CD4-positive, CD25-positive, alpha-beta regulatory T cell (primary cell): Measurements from ENCODE around the gene IGSF3. TPM values are rescaled to one million over a fixed set of nuclear protein-coding genes. Genes with fewer than 3 reads are reported as not detected.
A peak's percentile ranks its signal among the peaks of the same experiment; 100 is the strongest.

ENCODE experiments used
- ATAC-seq, 2 donors: fragments of 150-1000 bp; cut with Tn5 transposase; one replicate each; pipeline ENCODE4 v1.10.0; 2021; ENCODE audit warnings: low read depth in 2 of 2, moderate number of reproducible peaks in 2 of 2, moderate library complexity in 1 of 2
- DNase-seq, 3 donors: peaks; one replicate each; pipeline versions ENCODE4 v3.0.0 to v3.0.0-alpha.2; 2012 to 2022; ENCODE audit warnings: mixed read lengths in 1 of 3
- H3K27ac ChIP-seq: one replicate; pipeline ENCODE4 v1.7.0; 2013; ENCODE audit warnings: mild to moderate bottlenecking, low read length; ENCODE audit not compliant: insufficient read depth, poor library complexity, severe bottlenecking
- H3K27me3 ChIP-seq: one replicate; pipeline ENCODE4 v1.7.0; 2013; ENCODE audit warnings: low read length; ENCODE audit not compliant: control insufficient read depth, insufficient read depth
- H3K36me3 ChIP-seq: one replicate; pipeline ENCODE4 v1.7.0; 2013; ENCODE audit warnings: mild to moderate bottlenecking, low read length, moderate library complexity; ENCODE audit not compliant: control insufficient read depth, insufficient read depth
- H3K4me1 ChIP-seq: 2 replicates; pipeline ENCODE4 v1.7.0; 2013; ENCODE audit warnings: mild to moderate bottlenecking, low read length; ENCODE audit not compliant: insufficient read depth, control insufficient read depth, poor library complexity, severe bottlenecking
- H3K4me3 ChIP-seq: one replicate; pipeline ENCODE4 v1.7.0; 2013; ENCODE audit warnings: low read depth, mild to moderate bottlenecking, low read length, moderate library complexity
- H3K9me3 ChIP-seq, 2 experiments: 1 replicate in 1 of 2; 2 replicates in 1 of 2; pipeline ENCODE4 v1.7.0; 2013; ENCODE audit warnings: low read length in 2 of 2, mild to moderate bottlenecking in 1 of 2, moderate library complexity in 1 of 2; ENCODE audit not compliant: control insufficient read depth in 2 of 2
- H3K27ac Mint-ChIP-seq, 3 donors: one replicate each; pipeline ENCODE4 v1.8.0; 2020 to 2022; ENCODE audit warnings: mild to moderate bottlenecking in 3 of 3, mixed read lengths in 3 of 3, moderate library complexity in 2 of 3
- H3K27me3 Mint-ChIP-seq: one replicate; pipeline ENCODE4 v1.8.0; 2022; ENCODE audit warnings: mild to moderate bottlenecking, mixed read lengths
- H3K36me3 Mint-ChIP-seq: one replicate; pipeline ENCODE4 v1.8.0; 2020; ENCODE audit warnings: mixed read lengths
- H3K4me1 Mint-ChIP-seq, 4 donors: one replicate each; pipeline ENCODE4 v1.8.0; 2020 to 2022; ENCODE audit warnings: mixed read lengths in 4 of 4, mild to moderate bottlenecking in 1 of 4
- H3K4me3 Mint-ChIP-seq, 4 donors: one replicate each; pipeline ENCODE4 v1.8.0; 2020 to 2022; ENCODE audit warnings: mild to moderate bottlenecking in 4 of 4, mixed read lengths in 4 of 4, moderate library complexity in 3 of 4
- H3K9me3 Mint-ChIP-seq, 7 donors: one replicate each; pipeline ENCODE4 v1.8.0; 2020 to 2022; ENCODE audit warnings: mixed read lengths in 7 of 7, mild to moderate bottlenecking in 3 of 7, moderate library complexity in 2 of 7
- polyA plus RNA-seq, 4 donors: library from polyadenylated mRNA; unstranded; fragments of 300-500 nt; fragmentation: Illumina TruSeq; gene quantifications; one replicate each; pipeline ENCODE4 v1.2.3, GENCODE V29; 2021
- total RNA-seq: library from RNA; stranded (reverse); gene quantifications from one replicate; pipeline ENCODE4 v1.2.3, GENCODE V29; 2022

IGSF3 gene
- total and polyA plus RNA-seq, 5 donors from 2014 or later: 0.03 to 0.42 (median 0.21) TPM; not detected in 1

DNA sequence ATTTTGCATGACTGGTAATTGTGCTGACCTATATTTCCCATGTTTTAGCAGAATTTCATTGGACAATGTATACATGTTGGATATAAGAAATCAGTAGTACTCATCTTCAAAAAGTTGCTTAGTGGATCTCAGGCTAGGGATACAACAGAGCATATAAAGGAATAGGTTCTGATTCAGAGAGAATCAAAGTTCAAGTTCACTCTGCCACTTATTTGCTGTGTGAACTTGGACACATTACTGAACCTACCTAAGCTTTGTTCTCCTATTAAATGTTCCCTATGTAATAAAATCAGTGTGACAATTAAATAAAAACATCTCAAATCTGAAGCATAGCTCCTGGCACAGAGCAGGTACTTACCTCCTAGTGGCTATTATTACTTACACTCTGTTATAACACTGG, 106.0 kb downstream of the IGSF3 start:
- H3K9me3 ChIP-seq: peaks cover 0 to 8% of the 10 kb centered on the region in 2 experiments
- Mint-ChIP-seq H3K4me1 (peaks cover 33 to 82% (median 69%) of the 10 kb centered on the region in 4 donors), H3K9me3 (peaks cover 0 to 11% (median 2%) of the 10 kb centered on the region in 7 donors), H3K4me3 (peak overlapping the region in 3 of 4 donors; percentile 16 to 57 (median 29)), H3K27ac (peak overlapping the region in 1 of 3 donors; percentile 29), H3K36me3 (peaks cover 20% of the 10 kb centered on the region), H3K27me3 (no peaks in the 10 kb centered on the region)
- DNase-seq (no peak), ATAC-seq (no peak)
- peaks cover 4% of the 10 kb centered on the region for H3K36me3 ChIP-seq
- peaks cover 52% of the 10 kb centered on the region for H3K4me1 ChIP-seq
- H3K4me3 ChIP-seq: peak overlapping the region; percentile 75
- H3K27me3 ChIP-seq: no peaks in the 10 kb centered on the region
- peak overlapping the region; percentile 80 for H3K27ac ChIP-seq

DNA sequence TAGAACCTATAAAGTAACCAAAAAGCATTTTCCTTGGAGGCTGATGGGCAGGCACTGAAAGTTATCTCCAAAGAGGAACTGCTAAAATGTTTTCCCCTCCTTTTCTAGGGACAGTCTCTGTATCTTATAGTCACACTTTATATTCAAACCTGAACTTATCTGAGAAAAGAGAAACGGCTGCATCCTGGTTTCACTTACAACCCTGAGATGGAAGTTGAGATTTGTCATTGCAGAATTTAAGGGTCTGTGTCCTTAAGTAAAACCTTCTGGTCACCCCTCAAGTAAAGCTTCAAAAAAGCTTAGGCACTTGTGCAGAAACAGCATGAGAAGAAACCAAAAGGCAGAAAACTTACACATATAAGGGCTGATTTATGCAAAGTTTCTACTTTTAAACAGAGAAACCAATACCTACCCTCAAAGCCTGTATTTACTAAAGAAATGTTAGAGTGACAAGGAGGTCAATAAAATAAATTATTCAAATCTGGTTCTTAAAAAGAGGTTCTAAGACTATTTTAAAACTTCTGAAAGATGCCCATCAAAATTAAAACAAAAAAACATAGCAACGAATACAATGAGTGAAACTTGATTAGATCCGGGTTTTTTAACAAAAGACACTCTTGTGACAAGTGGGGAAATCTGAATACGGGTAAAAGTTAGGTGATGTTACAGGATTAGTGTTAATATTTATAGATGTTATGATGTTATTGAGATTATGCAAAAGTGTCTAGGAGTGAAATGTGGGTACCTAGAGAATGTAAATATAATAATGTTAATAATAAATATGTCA, 106.6 kb downstream of the IGSF3 start:
- H3K4me1 ChIP-seq: peaks cover 55% of the 10 kb centered on the region
- peak overlapping the region; percentile 75 for H3K4me3 ChIP-seq
- peaks cover 4% of the 10 kb centered on the region for H3K36me3 ChIP-seq
- Mint-ChIP-seq H3K27me3 (no peaks in the 10 kb centered on the region), H3K4me1 (peaks cover 30 to 81% (median 67%) of the 10 kb centered on the region in 4 donors), H3K36me3 (peaks cover 23% of the 10 kb centered on the region), H3K9me3 (peaks cover 0 to 11% (median 2%) of the 10 kb centered on the region in 7 donors), H3K27ac (peak overlapping the region; percentile 18 to 75 (median 58)), H3K4me3 (peak overlapping the region; percentile 29 to 94 (median 62))
- H3K27me3 ChIP-seq: no peaks in the 10 kb centered on the region
- H3K27ac ChIP-seq: peak overlapping the region; percentile 80
- peaks cover 0 to 8% of the 10 kb centered on the region in 2 experiments for H3K9me3 ChIP-seq
- DNase-seq (peak in 1 of 3 donors; percentile 36), ATAC-seq (no peak)

DNA sequence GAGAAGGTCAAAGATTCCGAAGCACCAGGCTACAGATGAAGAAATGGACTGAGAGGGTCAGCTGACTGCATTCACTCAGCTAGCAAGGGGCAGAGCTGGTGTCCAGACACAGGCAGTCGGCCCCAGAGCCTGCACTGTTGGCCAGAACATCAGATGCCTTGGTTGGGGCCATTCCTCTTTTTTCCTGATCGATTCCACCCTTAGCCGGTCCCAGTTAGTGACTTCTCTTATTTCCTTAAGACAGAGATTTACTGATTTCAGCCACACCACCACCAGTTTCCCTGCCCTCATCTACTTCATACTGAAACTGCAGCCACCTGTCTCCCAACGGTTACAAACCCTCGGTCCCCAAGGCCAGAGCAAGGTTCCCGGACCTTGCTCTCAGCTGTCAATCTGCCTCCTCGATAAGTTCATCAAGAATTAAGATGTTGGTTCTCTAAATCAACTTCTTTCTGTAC, 108.2 kb downstream of the IGSF3 start:
- H3K36me3 ChIP-seq: peaks cover 4% of the 10 kb centered on the region
- no peak for ATAC-seq
- H3K4me3 Mint-ChIP-seq: peak overlapping the region; percentile 68 to 82 (median 75)
- H3K27me3 Mint-ChIP-seq: no peaks in the 10 kb centered on the region
- H3K27ac Mint-ChIP-seq: peak overlapping the region; percentile 84 to 96 (median 91)
- peak overlapping the region; percentile 80 for H3K27ac ChIP-seq
- peaks cover 29 to 82% (median 66%) of the 10 kb centered on the region in 4 donors for H3K4me1 Mint-ChIP-seq
- H3K36me3 Mint-ChIP-seq: peaks cover 15% of the 10 kb centered on the region
- H3K9me3 Mint-ChIP-seq: peaks cover 0 to 10% (median 2%) of the 10 kb centered on the region in 7 donors
- peaks cover 0 to 8% of the 10 kb centered on the region in 2 experiments for H3K9me3 ChIP-seq
- no peak for DNase-seq
- peak overlapping the region; percentile 75 for H3K4me3 ChIP-seq
- no peaks in the 10 kb centered on the region for H3K27me3 ChIP-seq
- H3K4me1 ChIP-seq: peaks cover 65% of the 10 kb centered on the region

DNA sequence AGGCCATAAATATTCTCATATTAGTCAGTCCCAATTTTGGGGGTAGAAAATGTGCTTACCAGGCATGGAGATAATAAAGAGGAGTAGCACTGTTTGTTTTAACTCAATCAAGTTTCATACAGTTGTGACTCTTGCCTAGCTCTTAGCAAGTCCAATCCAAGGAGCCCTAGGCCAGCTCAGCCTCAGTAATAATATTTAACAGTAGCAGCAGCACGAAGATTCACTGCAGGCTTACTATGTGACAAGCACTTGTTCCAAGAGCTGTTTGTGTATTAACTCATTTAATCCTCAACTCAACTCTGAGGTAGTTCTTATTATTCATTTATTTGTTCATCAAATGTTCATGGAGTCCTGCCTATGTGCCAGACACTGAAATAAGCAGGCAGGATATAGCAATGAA, 109.0 kb downstream of the IGSF3 start:
- H3K27ac Mint-ChIP-seq: peak overlapping the region; percentile 76 to 91 (median 84)
- peaks cover 12% of the 10 kb centered on the region for H3K36me3 Mint-ChIP-seq
- no peaks in the 10 kb centered on the region for H3K27me3 Mint-ChIP-seq
- H3K9me3 Mint-ChIP-seq: peaks cover 0 to 3% (median 1%) of the 10 kb centered on the region in 7 donors
- Histone ChIP-seq H3K27me3 (no peaks in the 10 kb centered on the region), H3K4me1 (peaks cover 68% of the 10 kb centered on the region), H3K4me3 (peak overlapping the region; percentile 75), H3K36me3 (peaks cover 2% of the 10 kb centered on the region), H3K27ac (peak overlapping the region; percentile 80), H3K9me3 (peaks cover 0 to 3% of the 10 kb centered on the region in 2 experiments)
- no peak for ATAC-seq
- DNase-seq: no peak
- peaks cover 32 to 80% (median 66%) of the 10 kb centered on the region in 4 donors for H3K4me1 Mint-ChIP-seq
- H3K4me3 Mint-ChIP-seq: peak overlapping the region; percentile 68 to 82 (median 75)

DNA sequence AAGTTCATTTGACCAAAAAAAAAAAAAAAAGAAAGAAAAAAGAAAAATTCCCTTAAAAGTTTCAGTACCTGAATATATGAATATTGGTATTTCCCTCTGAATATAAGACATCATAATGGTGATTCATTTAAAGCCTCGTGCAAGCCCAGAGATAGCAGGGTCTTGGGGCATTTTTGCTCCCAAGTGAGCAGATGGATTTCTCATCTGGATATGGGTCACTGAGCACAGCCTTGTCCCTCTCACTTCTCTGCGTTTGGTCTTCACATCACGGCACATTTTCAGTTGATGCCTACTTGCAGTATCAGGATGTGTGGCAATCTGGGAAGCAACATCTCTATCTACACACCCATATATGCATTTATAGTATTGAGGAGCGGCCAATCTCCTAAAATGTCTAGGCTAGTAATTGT, 109.4 kb downstream of the IGSF3 start:
- Mint-ChIP-seq H3K27me3 (no peaks in the 10 kb centered on the region), H3K9me3 (peaks cover 0 to 3% (median 1%) of the 10 kb centered on the region in 7 donors), H3K27ac (peak overlapping the region; percentile 76 to 88 (median 84)), H3K4me1 (peaks cover 36 to 85% (median 70%) of the 10 kb centered on the region in 4 donors), H3K4me3 (peak overlapping the region in 3 of 4 donors; percentile 47 to 72 (median 62)), H3K36me3 (peaks cover 17% of the 10 kb centered on the region)
- no peaks in the 10 kb centered on the region for H3K27me3 ChIP-seq
- DNase-seq: no peak
- H3K9me3 ChIP-seq: no peaks in the 10 kb centered on the region
- H3K4me3 ChIP-seq: peak overlapping the region; percentile 75
- H3K4me1 ChIP-seq: peaks cover 72% of the 10 kb centered on the region
- peak overlapping the region; percentile 80 for H3K27ac ChIP-seq
- H3K36me3 ChIP-seq: no peaks in the 10 kb centered on the region
- no peak for ATAC-seq

DNA sequence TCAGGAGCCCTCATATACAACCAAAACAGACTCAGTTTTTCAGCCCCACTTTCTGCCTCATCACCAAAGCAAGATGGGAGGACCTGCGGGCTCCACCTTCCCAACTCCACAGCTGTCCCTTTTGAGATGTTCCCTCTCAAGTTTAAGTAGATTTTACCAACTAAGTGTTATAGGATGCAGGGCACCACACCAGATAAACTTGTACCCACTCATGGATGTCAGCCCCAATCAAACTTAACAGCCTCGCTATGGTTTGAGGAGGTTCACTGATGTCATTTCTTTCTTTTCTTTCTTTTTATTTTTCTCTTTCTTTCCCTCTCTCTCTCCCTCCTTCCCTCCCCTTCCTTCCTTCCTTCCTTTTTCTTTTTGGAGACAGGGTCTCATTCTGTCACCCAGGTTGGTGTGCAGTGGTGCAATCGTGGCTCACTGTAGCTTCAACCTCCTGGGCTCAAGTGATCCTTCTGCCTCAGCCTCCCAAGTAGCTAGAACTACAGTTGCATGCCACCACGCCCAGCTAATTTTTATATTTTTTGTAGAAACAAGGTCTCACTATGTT, 110.1 kb downstream of the IGSF3 start:
- peak overlapping the region; percentile 84 to 90 (median 88) for H3K27ac Mint-ChIP-seq
- no peaks in the 10 kb centered on the region for H3K27me3 Mint-ChIP-seq
- Histone ChIP-seq H3K36me3 (no peaks in the 10 kb centered on the region), H3K4me3 (peak overlapping the region; percentile 75), H3K9me3 (no peaks in the 10 kb centered on the region), H3K27me3 (no peaks in the 10 kb centered on the region), H3K4me1 (peaks cover 75% of the 10 kb centered on the region), H3K27ac (peak overlapping the region; percentile 80)
- peaks cover 12% of the 10 kb centered on the region for H3K36me3 Mint-ChIP-seq
- H3K4me1 Mint-ChIP-seq: peaks cover 37 to 80% (median 67%) of the 10 kb centered on the region in 4 donors
- DNase-seq: no peak
- H3K4me3 Mint-ChIP-seq: peak overlapping the region; percentile 42 to 72 (median 62)
- no peak for ATAC-seq
- H3K9me3 Mint-ChIP-seq: peaks cover 0 to 1% (median under 1%) of the 10 kb centered on the region in 7 donors

DNA sequence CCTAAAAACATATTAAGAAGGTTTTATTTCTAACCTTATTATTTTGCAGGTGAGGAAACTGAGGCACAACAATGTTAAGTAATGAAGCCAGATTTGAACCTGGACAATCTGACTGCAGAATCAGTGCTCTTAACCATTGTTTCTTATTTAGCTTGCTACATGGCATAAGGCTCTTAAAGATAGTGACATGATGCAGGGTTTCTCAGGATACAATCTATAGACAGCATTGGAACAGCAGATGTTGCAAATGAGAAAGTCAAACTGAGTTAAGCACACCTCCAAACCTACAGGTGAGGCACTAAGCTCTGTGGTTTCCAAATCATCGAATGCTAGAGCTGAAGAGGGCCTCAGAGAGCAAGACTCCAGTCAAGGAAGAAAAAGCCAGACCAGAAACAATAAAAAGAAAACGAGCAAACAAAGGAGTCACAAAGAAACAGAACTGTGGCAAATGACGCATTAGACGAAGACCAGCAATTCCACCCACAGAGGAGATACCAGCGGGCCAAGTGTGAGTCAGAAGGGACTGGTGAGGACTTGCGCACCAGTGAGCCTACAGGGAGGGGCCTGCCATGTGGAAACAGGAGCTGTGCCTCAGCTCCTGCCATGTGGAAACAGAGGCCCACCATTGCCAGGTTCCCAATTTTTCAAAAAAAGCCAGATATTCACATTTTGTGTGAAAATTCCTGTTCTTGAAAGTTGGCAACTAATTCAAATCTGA, 111.1 kb downstream of the IGSF3 start:
- Mint-ChIP-seq H3K36me3 (peaks cover 10% of the 10 kb centered on the region), H3K27ac (peak overlapping the region; percentile 84 to 97 (median 88)), H3K9me3 (no peaks in the 10 kb centered on the region), H3K27me3 (no peaks in the 10 kb centered on the region), H3K4me3 (peak overlapping the region; percentile 66 to 80 (median 72)), H3K4me1 (peaks cover 38 to 80% (median 68%) of the 10 kb centered on the region in 4 donors)
- DNase-seq (peak; percentile 61 to 79 (median 65)), ATAC-seq (peak; percentile 91 to 92)
- H3K4me3 ChIP-seq: peak overlapping the region; percentile 75
- peak overlapping the region; percentile 80 for H3K27ac ChIP-seq
- peaks cover 66% of the 10 kb centered on the region for H3K4me1 ChIP-seq
- no peaks in the 10 kb centered on the region for H3K36me3 ChIP-seq
- no peaks in the 10 kb centered on the region for H3K27me3 ChIP-seq
- H3K9me3 ChIP-seq: no peaks in the 10 kb centered on the region
